UCSD-AML1 (cell line): ENCODE data around the gene KIF22.
"Not testable (repeated sequence)": the region's sequence is repeated elsewhere in the genome, so short reads cannot be mapped to it uniquely, and the experiment has no call there.

Experiments used
- DNase-seq: peaks from one replicate; lab custom pipeline; 2025; ENCODE audit not compliant: unreplicated experiment; lab: John Stamatoyannopoulos, UW

Gene KIF22

GRCh38 chr16:29790183-29790948 is at the start of gene KIF22:
Gene KIF22 (plus strand): TSS chr16:29790751. CDS start chr16:29790760, 9 bp downstream.
- DNase-seq: peak; percentile 100

GRCh38 chr16:29742683-29743275 is 47.8 kb upstream of the KIF22 start:
- no peak for DNase-seq

- no peak for DNase-seq
These were observed 47.1 kb upstream of the KIF22 start for GRCh38 chr16:29743475-29743826.

- DNase-seq: no peak
These were observed 46.6 kb upstream of the KIF22 start for GRCh38 chr16:29743827-29744531.

- DNase-seq: no peak
These were observed 45.9 kb upstream of the KIF22 start for GRCh38 chr16:29744541-29745101.

GRCh38 chr16:29745121-29745852 is 45.3 kb upstream of the KIF22 start:
- peak; percentile 65 for DNase-seq

- peak; percentile 95 for DNase-seq
These were observed 44.7 kb upstream of the KIF22 start, which contains the start of gene C16orf54 for GRCh38 chr16:29745853-29746345. Gene C16orf54 (minus strand): TSS chr16:29745990. CDS start chr16:29744951, 1,039 bp downstream.

GRCh38 chr16:29746518-29746917 is 44.0 kb upstream of the KIF22 start:
- not testable (repeated sequence) for DNase-seq

- DNase-seq: no peak
These were observed 42.4 kb upstream of the KIF22 start for GRCh38 chr16:29747947-29748759.

GRCh38 chr16:29748760-29749149 is 41.8 kb upstream of the KIF22 start:
- not testable (repeated sequence) for DNase-seq

- DNase-seq: no peak
These were observed 37.0 kb upstream of the KIF22 start for GRCh38 chr16:29753516-29753915.

- no peak for DNase-seq
These were observed 33.9 kb upstream of the KIF22 start for GRCh38 chr16:29756654-29757053.

GRCh38 chr16:29757086-29757485 is 33.5 kb upstream of the KIF22 start:
- not testable (repeated sequence) for DNase-seq

GRCh38 chr16:29757950-29758466 is 32.5 kb upstream of the KIF22 start:
- no peak for DNase-seq

- DNase-seq: no peak
These were observed 29.8 kb upstream of the KIF22 start for GRCh38 chr16:29760567-29761279.

- DNase-seq: not testable (repeated sequence)
These were observed 29.3 kb upstream of the KIF22 start for GRCh38 chr16:29761280-29761651.

- DNase-seq: no peak
These were observed 28.7 kb upstream of the KIF22 start for GRCh38 chr16:29761882-29762281.

- no peak for DNase-seq
These were observed 27.2 kb upstream of the KIF22 start for GRCh38 chr16:29763326-29763725.
